ENCODE data around the gene SPRYD3. TPM values are rescaled to one million over a fixed set of nuclear protein-coding genes. Genes with fewer than 3 reads are reported as not detected.

Gene SPRYD3
- total RNA-seq, 1 experiment from 2014 or later = 47.5 TPM

DNA sequence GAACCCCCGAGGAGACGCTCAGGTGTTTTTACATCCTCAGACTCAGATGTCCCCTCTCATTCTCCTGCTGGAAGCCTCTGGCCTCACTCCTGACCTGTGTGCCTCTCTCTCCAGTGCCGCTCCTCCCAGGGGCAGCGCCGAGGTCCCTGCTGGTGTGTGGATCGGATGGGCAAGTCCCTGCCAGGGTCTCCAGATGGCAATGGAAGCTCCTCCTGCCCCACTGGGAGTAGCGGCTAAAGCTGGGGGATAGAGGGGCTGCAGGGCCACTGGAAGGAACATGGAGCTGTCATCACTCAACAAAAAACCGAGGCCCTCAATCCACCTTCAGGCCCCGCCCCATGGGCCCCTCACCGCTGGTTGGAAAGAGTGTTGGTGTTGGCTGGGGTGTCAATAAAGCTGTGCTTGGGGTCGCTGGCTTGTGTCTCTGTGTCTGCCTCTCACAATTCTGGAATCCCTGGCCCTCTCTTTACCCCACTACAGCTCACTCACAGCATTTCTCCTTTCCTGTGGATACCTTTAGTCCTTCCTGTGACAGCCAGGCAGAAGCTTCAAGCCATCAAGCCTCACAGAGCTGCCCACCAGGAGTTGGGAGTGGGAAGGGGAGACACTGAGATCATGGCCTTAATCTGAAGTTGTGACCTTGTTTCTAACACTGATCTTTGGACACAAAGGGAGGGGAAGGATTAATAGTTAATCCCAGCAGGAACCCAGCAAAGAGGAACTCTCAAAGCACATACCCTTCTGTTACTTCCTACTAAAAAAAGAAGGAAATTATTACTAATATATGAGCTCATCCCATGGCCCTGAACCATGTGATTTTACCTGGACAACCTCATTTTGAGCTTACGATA is 23.0 kb upstream of the SPRYD3 start (continued):
- TF ChIP-seq FOSL1 (IDR thresholded peaks at IDR 0.05; ENCODE audit: low read depth) (no peak), EZH2 (IDR thresholded peaks at IDR 0.05) (no peak), EGR1 (IDR thresholded peaks at IDR 0.05; ENCODE audit: low read depth) (no peak), SIN3A (IDR thresholded peaks at IDR 0.05; ENCODE audit: low read depth) (no peak), YY1 (IDR thresholded peaks at IDR 0.05; ENCODE audit: extremely low read depth, insufficient replicate concordance, low read depth, low read length) (no peak)

DNA sequence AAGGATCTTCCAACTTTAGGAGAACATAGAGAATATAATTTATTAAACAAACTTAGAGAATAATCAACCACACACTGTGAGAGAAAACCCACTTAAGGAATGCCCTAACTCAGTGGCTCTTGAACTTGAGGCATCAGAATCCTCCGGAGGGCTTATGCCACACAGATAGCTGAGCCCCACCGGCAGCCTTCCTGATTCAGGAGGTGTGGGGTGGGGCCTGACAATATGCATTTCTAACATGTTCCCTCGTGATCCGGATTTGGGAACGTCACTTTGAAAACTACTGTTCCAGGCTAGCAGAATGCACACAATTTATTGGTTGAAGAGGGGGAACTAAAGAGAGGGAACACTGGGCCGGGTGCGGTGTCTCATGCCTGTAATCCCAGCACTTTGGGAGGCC is 22.1 kb upstream of the SPRYD3 start:
- Histone ChIP-seq H3K4me3 (replicated peaks in 1 of 2; ENCODE audit: low read depth in 1 of 2, low read length in 2 of 2) (no peak overlapping the region), H2AFZ (ENCODE audit: low read depth, low read length, poor library complexity, severe bottlenecking) (no peak overlapping the region), H3K27me3 (ENCODE audit: insufficient read depth, low read length) (no peaks in the 10 kb centered on the region), H4K20me1 (ENCODE audit: insufficient read depth) (no peaks in the 10 kb centered on the region), H3K4me2 (ENCODE audit: low read length) (no peak overlapping the region), H3K4me1 (ENCODE audit: control insufficient read depth in 1 of 2, insufficient read depth in 2 of 2, low read length in 2 of 2) (peaks cover 28 to 55% of the 10 kb centered on the region in 2 experiments), H3K36me3 (ENCODE audit: control insufficient read depth in 1 of 2, insufficient read depth in 2 of 2, low read length in 2 of 2) (no peaks in the 10 kb centered on the region), H3K79me2 (ENCODE audit: insufficient read depth, low read length) (no peaks in the 10 kb centered on the region), H3K9me2 (ENCODE audit: insufficient read depth) (no peaks in the 10 kb centered on the region), H3K9ac (ENCODE audit: low read length) (no peak overlapping the region), H3K27ac (ENCODE audit: low read depth, low read length) (no peak overlapping the region), H3K9me3 (ENCODE audit: control insufficient read depth in 1 of 2, insufficient read depth in 1 of 2, low read depth in 1 of 2, low read length in 2 of 2) (no peaks in the 10 kb centered on the region)
- CTCF ChIA-PET = interaction anchor here (0.7 to 2.8 kb wide), 2 partner anchors 35 to 194 kb away, joined by 6 to 12 read pairs; no protein-coding TSS in a partner anchor
- TF ChIP-seq TCF7L2 (IDR thresholded peaks at IDR 0.05; ENCODE audit: borderline replicate concordance, extremely low read depth, insufficient read depth, insufficient read length) (no peak), EZH2phosphoT487 (IDR thresholded peaks at IDR 0.05; ENCODE audit: borderline replicate concordance) (no peak), CEBPB (IDR thresholded peaks at IDR 0.05; ENCODE audit: low read depth) (no peak), CBX3 (IDR thresholded peaks at IDR 0.05; ENCODE audit: low read depth) (no peak), EGR1 (IDR thresholded peaks at IDR 0.05; ENCODE audit: low read depth) (no peak)
- TF ChIP-seq, protein P1, sequence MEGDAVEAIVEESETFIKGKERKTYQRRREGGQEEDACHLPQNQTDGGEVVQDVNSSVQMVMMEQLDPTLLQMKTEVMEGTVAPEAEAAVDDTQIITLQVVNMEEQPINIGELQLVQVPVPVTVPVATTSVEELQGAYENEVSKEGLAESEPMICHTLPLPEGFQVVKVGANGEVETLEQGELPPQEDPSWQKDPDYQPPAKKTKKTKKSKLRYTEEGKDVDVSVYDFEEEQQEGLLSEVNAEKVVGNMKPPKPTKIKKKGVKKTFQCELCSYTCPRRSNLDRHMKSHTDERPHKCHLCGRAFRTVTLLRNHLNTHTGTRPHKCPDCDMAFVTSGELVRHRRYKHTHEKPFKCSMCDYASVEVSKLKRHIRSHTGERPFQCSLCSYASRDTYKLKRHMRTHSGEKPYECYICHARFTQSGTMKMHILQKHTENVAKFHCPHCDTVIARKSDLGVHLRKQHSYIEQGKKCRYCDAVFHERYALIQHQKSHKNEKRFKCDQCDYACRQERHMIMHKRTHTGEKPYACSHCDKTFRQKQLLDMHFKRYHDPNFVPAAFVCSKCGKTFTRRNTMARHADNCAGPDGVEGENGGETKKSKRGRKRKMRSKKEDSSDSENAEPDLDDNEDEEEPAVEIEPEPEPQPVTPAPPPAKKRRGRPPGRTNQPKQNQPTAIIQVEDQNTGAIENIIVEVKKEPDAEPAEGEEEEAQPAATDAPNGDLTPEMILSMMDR (IDR thresholded peaks at IDR 0.05 in 2 of 3, conservative IDR thresholded peaks at IDR 0.05 in 1 of 3; ENCODE audit: borderline replicate concordance in 1 of 3, insufficient read depth in 1 of 3, low read depth in 2 of 3, low read length in 2 of 3) = no peak
- no TSS peak for BruUV-seq (replicated peaks)
- POLR2A ChIA-PET = no interaction called here
- DNase-seq (ENCODE audit: low read depth, low spot score) (no peak), ATAC-seq (no peak)
- RAD21 ChIA-PET (ENCODE audit: low non-redundant PET in 1 of 2, low total read pairs in 2 of 2, uncharacterized antibody in 2 of 2, unreplicated experiment in 2 of 2) = interaction anchor here in 1 of 2 experiments (1.0 kb wide), 1 partner anchor 35 kb away, joined by 5 read pairs; no protein-coding TSS in a partner anchor
- intact Hi-C loops (cut with micrococcal nuclease) = no loop called here
